DND-41 (cell line): ENCODE measurements around the gene GOLPH3L.

Experiments used
- EZH2 ChIP-seq: IDR thresholded peaks from 3 replicates; pipeline ENCODE4 v1.6.1; 2012; ENCODE audit warnings: borderline replicate concordance, low read depth, mild to moderate bottlenecking, moderate library complexity, low read length, inconsistent platforms; ENCODE audit not compliant: severe bottlenecking
- TF ChIP-seq, protein P1 (sequence below): IDR thresholded peaks from 2 replicates; pipeline ENCODE4 v1.5.1; 2012; ENCODE audit warnings: borderline replicate concordance, low read length, moderate library complexity, mild to moderate bottlenecking; ENCODE audit not compliant: poor library complexity, severe bottlenecking; ENCODE audit errors: extremely low read depth

DNA sequence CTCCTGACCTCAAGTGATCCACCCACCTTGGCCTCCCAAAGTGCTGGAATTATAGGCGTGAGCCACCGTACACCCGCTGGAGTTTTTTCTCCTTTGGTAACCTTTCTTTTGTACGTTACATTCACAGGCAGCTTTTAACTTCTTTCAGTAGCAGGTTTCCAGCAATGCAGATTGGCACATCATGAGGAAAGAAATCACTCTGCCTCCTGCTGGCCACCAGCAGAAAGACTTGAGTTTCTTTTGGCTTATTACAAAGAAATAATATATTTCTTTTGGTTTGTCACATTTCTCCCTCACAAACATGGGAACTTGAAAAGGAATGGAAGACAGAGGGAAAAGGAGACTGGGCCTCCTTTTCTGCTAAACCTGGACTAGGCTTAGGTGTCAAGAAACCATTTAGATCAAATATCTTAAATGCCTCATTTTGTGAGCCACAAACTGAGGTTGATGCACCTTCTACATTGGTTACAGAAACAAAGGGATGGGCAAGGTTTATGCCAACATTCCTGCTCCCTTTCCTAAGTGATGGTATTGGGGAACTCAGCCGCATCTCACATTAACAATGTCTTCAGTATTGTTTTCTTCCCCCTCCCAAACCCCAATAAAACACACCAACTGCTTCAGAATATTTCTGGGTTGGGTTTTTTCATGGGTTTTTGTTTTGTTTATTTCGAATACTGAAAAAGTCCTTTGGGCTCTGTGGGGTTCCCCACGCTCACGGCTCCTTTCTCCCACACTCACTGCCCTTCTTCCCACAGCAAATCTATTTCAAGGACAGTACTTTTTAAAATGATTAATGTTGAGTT is 75.3 kb downstream of the GOLPH3L start:
- no peak for TF ChIP-seq EZH2
- TF ChIP-seq, protein P1, sequence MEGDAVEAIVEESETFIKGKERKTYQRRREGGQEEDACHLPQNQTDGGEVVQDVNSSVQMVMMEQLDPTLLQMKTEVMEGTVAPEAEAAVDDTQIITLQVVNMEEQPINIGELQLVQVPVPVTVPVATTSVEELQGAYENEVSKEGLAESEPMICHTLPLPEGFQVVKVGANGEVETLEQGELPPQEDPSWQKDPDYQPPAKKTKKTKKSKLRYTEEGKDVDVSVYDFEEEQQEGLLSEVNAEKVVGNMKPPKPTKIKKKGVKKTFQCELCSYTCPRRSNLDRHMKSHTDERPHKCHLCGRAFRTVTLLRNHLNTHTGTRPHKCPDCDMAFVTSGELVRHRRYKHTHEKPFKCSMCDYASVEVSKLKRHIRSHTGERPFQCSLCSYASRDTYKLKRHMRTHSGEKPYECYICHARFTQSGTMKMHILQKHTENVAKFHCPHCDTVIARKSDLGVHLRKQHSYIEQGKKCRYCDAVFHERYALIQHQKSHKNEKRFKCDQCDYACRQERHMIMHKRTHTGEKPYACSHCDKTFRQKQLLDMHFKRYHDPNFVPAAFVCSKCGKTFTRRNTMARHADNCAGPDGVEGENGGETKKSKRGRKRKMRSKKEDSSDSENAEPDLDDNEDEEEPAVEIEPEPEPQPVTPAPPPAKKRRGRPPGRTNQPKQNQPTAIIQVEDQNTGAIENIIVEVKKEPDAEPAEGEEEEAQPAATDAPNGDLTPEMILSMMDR = peak; percentile 73
